GM23338 (cell line): ENCODE data around the gene ARID1B.

ENCODE experiments used
- EZH2phosphoT487 ChIP-seq: fragments of 200-600 bp; sonication (generic); IDR thresholded peaks from one replicate; pipeline ENCODE4 v1.8.1; 2018; ENCODE audit warnings: antibody characterized with exemption; ENCODE audit not compliant: unreplicated experiment
- TF ChIP-seq, protein P1 (sequence below), 2 experiments: fragments of 200-600 bp in 1 of 2; sonication (generic) in 1 of 2; conservative IDR thresholded peaks; 2 replicates each; pipeline versions ENCODE4 v1.5.1 to v1.6.1; 2016 to 2017; ENCODE audit warnings: antibody characterized with exemption in 2 of 2, low read depth in 2 of 2, mild to moderate bottlenecking in 2 of 2, moderate library complexity in 1 of 2

DNA sequence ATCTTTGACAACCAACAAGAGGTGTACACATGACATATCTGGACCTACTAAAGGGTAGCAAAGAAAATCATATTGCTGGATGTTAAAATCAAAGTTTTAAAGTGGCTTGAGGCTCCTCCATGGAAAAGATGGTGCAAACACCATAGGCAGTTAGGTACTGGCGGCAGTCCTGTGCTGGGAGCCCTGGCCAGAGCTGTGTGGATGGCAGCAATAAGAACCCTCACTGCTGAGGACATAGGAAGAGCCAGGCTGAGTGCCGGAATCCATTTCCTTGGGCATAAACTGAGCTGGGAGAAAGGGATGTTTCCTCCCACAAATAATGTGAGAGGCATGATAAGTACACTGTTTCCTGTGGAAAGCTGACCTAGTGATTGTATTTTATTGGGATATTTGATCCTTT, 89.9 kb downstream of the ARID1B start:
- TF ChIP-seq, protein P1, sequence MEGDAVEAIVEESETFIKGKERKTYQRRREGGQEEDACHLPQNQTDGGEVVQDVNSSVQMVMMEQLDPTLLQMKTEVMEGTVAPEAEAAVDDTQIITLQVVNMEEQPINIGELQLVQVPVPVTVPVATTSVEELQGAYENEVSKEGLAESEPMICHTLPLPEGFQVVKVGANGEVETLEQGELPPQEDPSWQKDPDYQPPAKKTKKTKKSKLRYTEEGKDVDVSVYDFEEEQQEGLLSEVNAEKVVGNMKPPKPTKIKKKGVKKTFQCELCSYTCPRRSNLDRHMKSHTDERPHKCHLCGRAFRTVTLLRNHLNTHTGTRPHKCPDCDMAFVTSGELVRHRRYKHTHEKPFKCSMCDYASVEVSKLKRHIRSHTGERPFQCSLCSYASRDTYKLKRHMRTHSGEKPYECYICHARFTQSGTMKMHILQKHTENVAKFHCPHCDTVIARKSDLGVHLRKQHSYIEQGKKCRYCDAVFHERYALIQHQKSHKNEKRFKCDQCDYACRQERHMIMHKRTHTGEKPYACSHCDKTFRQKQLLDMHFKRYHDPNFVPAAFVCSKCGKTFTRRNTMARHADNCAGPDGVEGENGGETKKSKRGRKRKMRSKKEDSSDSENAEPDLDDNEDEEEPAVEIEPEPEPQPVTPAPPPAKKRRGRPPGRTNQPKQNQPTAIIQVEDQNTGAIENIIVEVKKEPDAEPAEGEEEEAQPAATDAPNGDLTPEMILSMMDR (conservative IDR thresholded peaks at IDR 0.05; ENCODE audit: low read depth in 2 of 2), result no peak
- no peak for TF ChIP-seq EZH2phosphoT487
